SK-N-SH (cell line): Measurements from ENCODE around the gene CACYBP. TPM values are rescaled to one million over a fixed set of nuclear protein-coding genes. Genes with fewer than 3 reads are reported as not detected.

Source experiments
- CTCF ChIA-PET: fragments of 300-600, 350-600 bp; formaldehyde crosslinking; extraction: SDS; loops from one replicate; lab custom pipeline; 2021; lab: Yijun Ruan, JAX
- POLR2A ChIA-PET: fragments of 350-600 bp; sonication (Branson Sonifier 250); formaldehyde crosslinking; extraction: SDS; loops from one replicate; lab custom pipeline; 2020; ENCODE audit warnings: antibody characterized with exemption, inconsistent platforms; lab: Yijun Ruan, JAX
- DNase-seq: peaks from one replicate; pipeline ENCODE4 v3.0.0; 2012
- H2AFZ ChIP-seq: fragments of 200-600 bp; sonication (generic); 2 replicates; pipeline ENCODE4 v1.8.1; 2016; ENCODE audit warnings: antibody characterized with exemption, mild to moderate bottlenecking, low read depth
- H3F3A ChIP-seq: fragments of 200-600 bp; sonication (generic); replicated peaks from 2 replicates; pipeline ENCODE3; 2016; ENCODE audit warnings: antibody characterized with exemption, mild to moderate bottlenecking; ENCODE audit not compliant: insufficient read depth
- H3K27ac ChIP-seq, 2 experiments: fragments of 200-500 bp in 1 of 2; fragments of 200-600 bp in 1 of 2; sonication (Bioruptor generic) in 1 of 2; sonication (generic), shearing (Covaris generic) in 1 of 2; 2 replicates each; pipeline versions ENCODE4 v1.5.1 to v1.6.1; 2014 to 2016; ENCODE audit warnings: low read depth in 2 of 2, inconsistent platforms in 1 of 2, low read length in 1 of 2, mild to moderate bottlenecking in 1 of 2, mixed read lengths in 1 of 2
- H3K27me3 ChIP-seq: fragments of 200-600 bp; sonication (generic), shearing (Covaris generic); 2 replicates; pipeline ENCODE4 v1.6.1; 2016; ENCODE audit warnings: mixed run types; ENCODE audit not compliant: insufficient read depth
- H3K36me3 ChIP-seq, 2 experiments: fragments of 200-500 bp in 1 of 2; fragments of 200-600 bp in 1 of 2; sonication (Bioruptor generic) in 1 of 2; sonication (generic) in 1 of 2; replicated peaks in 1 of 2; 2 replicates each; pipeline versions ENCODE3 to v1.5.1; 2014 to 2016; ENCODE audit warnings: low read length in 1 of 2, mild to moderate bottlenecking in 1 of 2; ENCODE audit not compliant: insufficient read depth in 2 of 2, control insufficient read depth in 1 of 2
- H3K4me1 ChIP-seq, 2 experiments: fragments of 200-500 bp in 1 of 2; fragments of 200-600 bp in 1 of 2; sonication (Bioruptor generic) in 1 of 2; sonication (generic), shearing (Covaris generic) in 1 of 2; 2 replicates each; pipeline versions ENCODE4 v1.5.1 to v1.6.1; 2014 to 2016; ENCODE audit warnings: low read depth in 1 of 2, low read length in 1 of 2, mixed run types in 1 of 2; ENCODE audit not compliant: insufficient read depth in 2 of 2, control insufficient read depth in 1 of 2
- H3K4me2 ChIP-seq: fragments of 200-600 bp; sonication (generic), shearing (Covaris generic); 2 replicates; pipeline ENCODE4 v1.6.1; 2017; ENCODE audit warnings: mixed run types
- H3K4me3 ChIP-seq, 2 experiments: fragments of 200-500 bp in 1 of 2; fragments of 200-600 bp in 1 of 2; sonication (Bioruptor generic) in 1 of 2; sonication (generic), shearing (Covaris generic) in 1 of 2; 2 replicates each; pipeline versions ENCODE4 v1.5.1 to v1.8.1; 2014 to 2016; ENCODE audit warnings: low read depth in 2 of 2, inconsistent platforms in 1 of 2, low read length in 1 of 2, mild to moderate bottlenecking in 1 of 2, mixed read lengths in 1 of 2, moderate library complexity in 1 of 2
- H3K79me2 ChIP-seq: fragments of 200-600 bp; sonication (generic); 2 replicates; pipeline ENCODE4 v1.8.1; 2017; ENCODE audit warnings: mild to moderate bottlenecking; ENCODE audit not compliant: insufficient read depth
- H3K9ac ChIP-seq: fragments of 200-600 bp; sonication (generic); 2 replicates; pipeline ENCODE4 v1.6.1; 2017; ENCODE audit warnings: mixed run types
- H3K9me2 ChIP-seq: fragments of 200-600 bp; sonication (generic); 2 replicates; pipeline ENCODE4 v1.6.1; 2017; ENCODE audit warnings: mixed run types
- H3K9me3 ChIP-seq: fragments of 200-600 bp; sonication (generic); 2 replicates; pipeline ENCODE4 v1.6.1; 2017; ENCODE audit warnings: mixed run types, mild to moderate bottlenecking, moderate library complexity
- H4K20me1 ChIP-seq: fragments of 200-600 bp; sonication (generic); 2 replicates; pipeline ENCODE4 v1.6.1; 2017; ENCODE audit warnings: mild to moderate bottlenecking, mixed run types; ENCODE audit not compliant: insufficient read depth
- CHD2 ChIP-seq: fragments of 150-350 bp; IDR thresholded peaks from 2 replicates; pipeline ENCODE4 v1.6.1; 2018; ENCODE audit warnings: low read length; ENCODE audit not compliant: partially characterized antibody
- CTCF ChIP-seq: fragments of 200-600 bp; sonication (generic); IDR thresholded peaks from 2 replicates; pipeline ENCODE4 v1.6.1; 2017; ENCODE audit warnings: antibody characterized with exemption, mild to moderate bottlenecking, moderate library complexity
- ELF1 ChIP-seq: IDR thresholded peaks from 2 replicates; pipeline ENCODE4 v1.4.0; 2012
- EP300 ChIP-seq, 2 experiments: IDR thresholded peaks; 2 replicates each; pipeline versions ENCODE4 v1.4.0 to v1.6.1; 2012; ENCODE audit warnings: borderline replicate concordance in 1 of 2, low read depth in 1 of 2, low read length in 1 of 2
- FOSL2 ChIP-seq: IDR thresholded peaks from 2 replicates; pipeline ENCODE4 v1.4.0; 2012; ENCODE audit warnings: low read depth, mild to moderate bottlenecking, moderate library complexity, borderline replicate concordance
- FOXM1 ChIP-seq: IDR thresholded peaks from 2 replicates; pipeline ENCODE4 v1.4.0; 2012; ENCODE audit warnings: low read depth, mild to moderate bottlenecking
- GABPA ChIP-seq: IDR thresholded peaks from 2 replicates; pipeline ENCODE4 v1.4.0; 2012; ENCODE audit warnings: low read depth, mild to moderate bottlenecking
- JUND ChIP-seq: IDR thresholded peaks from 2 replicates; pipeline ENCODE4 v1.4.0; 2012
- MXI1 ChIP-seq: IDR thresholded peaks from 2 replicates; pipeline ENCODE4 v1.6.1; 2012; ENCODE audit warnings: mild to moderate bottlenecking, low read depth, low read length, improper control_type of control experiment
- NFIC ChIP-seq: IDR thresholded peaks from 2 replicates; pipeline ENCODE4 v1.4.0; 2012; ENCODE audit warnings: borderline replicate concordance
- RAD21 ChIP-seq: IDR thresholded peaks from 2 replicates; pipeline ENCODE4 v1.6.1; 2012; ENCODE audit warnings: mild to moderate bottlenecking, low read length
- RCOR1 ChIP-seq: fragments of 150-350 bp; IDR thresholded peaks from 2 replicates; pipeline ENCODE4 v1.6.1; 2017; ENCODE audit warnings: antibody characterized with exemption, low read length
- REST ChIP-seq: IDR thresholded peaks from 2 replicates; pipeline ENCODE4 v1.6.1; 2012; ENCODE audit warnings: mild to moderate bottlenecking, low read depth, low read length, moderate library complexity
- YY1 ChIP-seq: IDR thresholded peaks from 2 replicates; pipeline ENCODE4 v1.4.0; 2012; ENCODE audit warnings: low read depth, mild to moderate bottlenecking
- ZBTB33 ChIP-seq: IDR thresholded peaks from 2 replicates; pipeline ENCODE4 v1.4.0; 2012; ENCODE audit warnings: low read depth, borderline replicate concordance
- WGBS: methylation state at CpG from one replicate; pipeline ENCODE4 v1.1.6; 2017; ENCODE audit warnings: low lambda C conversion rate; 5-methylcytosine and 5-hydroxymethylcytosine counted together
- polyA plus RNA-seq, 3 experiments: library from polyadenylated mRNA; depleted of rRNA; stranded (reverse); fragments of >200 nt; gene quantifications; 2 replicates each; pipeline ENCODE4 v1.2.3, GENCODE V29; 2012

CACYBP gene
- polyA plus RNA-seq, 1 of the 3 experiments (the other 2 are of a cell fraction), result 56.2 TPM

GRCh38 chr1:174988539-174988938 lies 11.2 kb upstream of the CACYBP start:
- no peaks in the 10 kb centered on the region; a peak in 1 of 4 replicates for H3K4me1 ChIP-seq
- no peak overlapping the region for H2AFZ ChIP-seq
- H3F3A ChIP-seq, result peaks cover 4% of the 10 kb centered on the region
- TF ChIP-seq MXI1 (no peak), GABPA (no peak), RCOR1 (no peak), YY1 (no peak), REST (no peak), ELF1 (no peak), CTCF (no peak), FOXM1 (no peak), RAD21 (no peak)
- H3K27ac ChIP-seq, result no peak overlapping the region
- H3K36me3 ChIP-seq, result peaks cover 2 to 4% of the 10 kb centered on the region in 2 experiments
- ChIA-PET POLR2A (no interaction called here), CTCF (interaction anchor here (1.0 kb wide), 1 partner anchor 218 kb away, joined by 3 read pairs; no protein-coding TSS in a partner anchor)
- no peak for DNase-seq
- H3K9me2 ChIP-seq, result no peaks in the 10 kb centered on the region
- H3K79me2 ChIP-seq, result no peaks in the 10 kb centered on the region
- no peak overlapping the region for H3K4me3 ChIP-seq
- no peak overlapping the region for H3K9ac ChIP-seq
- no peaks in the 10 kb centered on the region for H4K20me1 ChIP-seq
- H3K27me3 ChIP-seq, result no peaks in the 10 kb centered on the region
- no peaks in the 10 kb centered on the region for H3K9me3 ChIP-seq
- no peak overlapping the region for H3K4me2 ChIP-seq

GRCh38 chr1:174988986-174989385 lies 10.8 kb upstream of the CACYBP start:
- WGBS, result 88% methylated on average over 3 of the region's 3 CpGs

More at GRCh38 chr1:174988986-174989385, 10.8 kb upstream of the CACYBP start:
- Histone ChIP-seq H3K9ac (no peak overlapping the region), H3K4me1 (no peaks in the 10 kb centered on the region; a peak in 1 of 4 replicates), H3K79me2 (no peaks in the 10 kb centered on the region), H3K27ac (no peak overlapping the region), H3K4me3 (no peak overlapping the region), H3K4me2 (no peak overlapping the region), H4K20me1 (no peaks in the 10 kb centered on the region), H3K9me3 (no peaks in the 10 kb centered on the region), H3K9me2 (no peaks in the 10 kb centered on the region), H3F3A (peaks cover 4% of the 10 kb centered on the region), H3K27me3 (no peaks in the 10 kb centered on the region), H2AFZ (no peak overlapping the region), H3K36me3 (peaks cover 4 to 5% of the 10 kb centered on the region in 2 experiments)
- TF ChIP-seq JUND (no peak), FOSL2 (no peak), GABPA (no peak), RCOR1 (no peak), FOXM1 (no peak), ZBTB33 (no peak), ELF1 (no peak), EP300 (IDR thresholded peaks at IDR 0.05; ENCODE audit: borderline replicate concordance in 1 of 2, low read depth in 1 of 2, low read length in 1 of 2) (no peak), CHD2 (no peak), YY1 (no peak), NFIC (no peak)
- no peak for DNase-seq
- ChIA-PET CTCF (interaction anchor here (1.0 kb wide), 1 partner anchor 218 kb away, joined by 3 read pairs; no protein-coding TSS in a partner anchor), POLR2A (interaction anchor here (0.9 kb wide), 1 partner anchor 15 kb away, joined by 4 read pairs; no protein-coding TSS in a partner anchor)
